OCI-M1 (cell line): ENCODE measurements around the gene SLC45A1.

Experiments used
- DNase-seq: peaks from one replicate; lab custom pipeline; 2025; lab: John Stamatoyannopoulos, UW

SLC45A1 gene

DNA sequence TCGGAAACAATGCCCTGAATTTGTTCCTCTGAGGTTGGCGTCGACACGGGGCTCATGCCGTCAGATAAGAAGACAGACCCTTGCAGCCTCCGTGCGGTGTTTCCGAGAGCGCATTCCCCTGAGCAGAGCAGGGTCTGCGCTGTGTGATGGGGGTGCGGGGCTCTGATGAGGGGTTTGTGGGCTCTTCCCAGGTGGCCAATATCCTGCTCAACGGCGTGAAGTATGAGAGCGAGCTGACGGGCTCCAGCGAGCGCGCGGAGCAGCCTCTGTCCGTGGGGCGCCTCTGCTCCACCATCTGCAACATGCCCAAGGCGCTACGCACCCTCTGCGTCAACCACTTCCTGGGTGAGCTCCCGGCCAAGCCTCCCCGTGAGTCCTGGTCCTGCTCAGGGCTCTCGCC, 17.3 kb downstream of the SLC45A1 start:
- DNase-seq = no peak

GRCh38 chr1:8337776-8338525, 20.0 kb downstream of the SLC45A1 start:
- no peak for DNase-seq

DNA sequence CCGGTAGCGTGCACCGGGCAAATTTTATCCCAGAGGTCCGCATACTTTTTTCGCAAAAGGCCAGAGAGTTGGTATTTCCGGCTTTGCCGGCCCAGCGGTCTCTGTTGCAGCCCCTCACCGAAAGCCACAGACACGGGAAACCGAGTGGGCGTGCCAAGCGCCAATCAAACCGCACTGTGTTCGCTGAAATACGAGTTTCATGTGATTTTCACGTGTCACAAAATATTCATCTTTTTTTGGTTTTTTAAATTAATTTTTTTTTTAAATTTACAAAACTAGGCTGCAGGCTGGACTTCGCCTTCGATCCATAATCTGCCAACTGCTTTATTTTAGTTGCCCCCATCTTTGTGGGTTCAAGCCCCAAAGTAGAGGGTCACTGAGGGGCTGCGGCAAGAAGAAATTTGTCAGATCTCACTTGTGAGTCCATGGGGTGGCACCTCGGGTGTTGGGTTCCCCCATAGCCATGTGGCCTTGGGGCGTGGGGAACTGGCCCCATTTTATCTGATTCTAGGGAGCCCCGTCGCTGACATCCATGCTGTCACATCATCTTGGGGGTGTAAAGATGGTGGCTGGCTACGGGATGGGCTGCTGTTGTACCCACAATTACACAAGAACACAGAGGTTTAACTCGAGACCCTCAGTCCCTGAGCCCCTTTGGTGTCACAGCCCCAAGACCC, 20.8 kb downstream of the SLC45A1 start:
- DNase-seq = no peak

- no peak for DNase-seq
Observed at GRCh38 chr1:8339203-8339600, 21.3 kb downstream of the SLC45A1 start.

DNA sequence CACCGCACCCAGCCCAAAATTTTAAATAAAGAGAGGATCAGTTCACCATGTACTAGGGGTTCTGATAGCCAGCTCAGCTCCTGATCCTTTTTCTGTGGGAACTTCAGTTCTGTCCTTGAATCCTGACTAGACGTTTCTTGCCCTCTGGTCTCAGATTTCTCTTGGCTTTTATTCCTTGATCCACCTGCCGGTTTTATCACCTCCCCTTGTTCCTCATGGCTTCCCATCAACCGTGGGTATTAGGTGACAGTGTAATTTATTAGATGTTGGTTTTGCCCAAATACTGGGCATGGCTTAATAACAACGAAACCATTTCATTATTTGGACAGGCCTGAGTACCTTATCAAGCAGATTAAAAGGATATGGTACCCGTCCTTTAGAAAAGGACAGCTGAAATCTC, 22.5 kb downstream of the SLC45A1 start:
- DNase-seq = no peak

GRCh38 chr1:8342325-8342724, 24.4 kb downstream of the SLC45A1 start:
- no peak for DNase-seq

- DNase-seq = no peak
Observed at GRCh38 chr1:8343044-8343443, 25.1 kb downstream of the SLC45A1 start.

GRCh38 chr1:8343464-8344001, 25.6 kb downstream of the SLC45A1 start:
- DNase-seq = no peak

DNA sequence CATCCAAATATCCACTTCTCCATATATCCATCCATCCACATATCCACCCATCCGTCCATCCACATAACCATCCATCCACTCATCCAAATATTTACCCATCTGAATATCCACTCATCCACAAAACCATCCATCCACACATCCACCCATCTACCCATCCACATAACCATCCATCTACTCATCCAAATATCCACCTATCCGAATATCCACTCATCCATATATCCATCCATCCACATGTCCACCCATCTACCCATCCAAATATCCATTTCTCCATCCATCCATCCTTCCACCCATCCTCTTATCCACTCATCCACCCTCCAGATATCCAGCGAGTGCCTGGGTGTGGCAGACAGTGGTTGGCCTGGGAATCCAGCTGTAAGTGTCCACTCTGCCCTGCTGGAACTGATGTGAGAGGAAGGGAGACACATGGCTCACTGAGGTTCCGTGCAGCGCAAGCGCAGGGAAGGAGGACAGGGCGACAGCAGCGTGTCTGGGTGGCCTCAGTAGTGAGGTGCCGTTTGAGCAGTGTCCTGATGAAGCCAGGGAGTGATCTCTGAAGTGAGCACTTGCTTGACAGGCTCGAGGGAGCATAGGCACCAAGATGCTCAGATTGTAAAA, 27.1 kb downstream of the SLC45A1 start:
- DNase-seq = no peak

GRCh38 chr1:8345621-8346415, 27.9 kb downstream of the SLC45A1 start:
- no peak for DNase-seq

DNA sequence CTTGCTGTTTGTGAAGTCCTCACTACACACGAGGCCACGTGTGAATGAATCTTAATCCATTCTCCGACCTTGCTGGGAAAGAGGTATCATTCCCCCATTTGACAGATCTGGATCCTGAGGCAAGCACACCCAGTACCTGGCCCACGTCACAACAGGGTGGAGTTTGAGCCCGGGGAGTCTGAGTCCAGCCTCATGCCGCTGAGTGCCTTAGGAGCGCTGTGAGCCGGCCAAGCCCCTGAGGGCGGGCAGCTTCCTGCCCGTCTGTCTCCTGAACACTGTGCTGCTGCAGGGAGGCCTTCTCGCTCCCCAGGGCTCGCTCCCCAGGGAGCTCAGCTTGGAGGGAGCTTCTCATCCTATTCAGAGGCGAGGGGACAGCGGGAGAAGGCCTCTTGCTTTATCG, 29.7 kb downstream of the SLC45A1 start:
- no peak for DNase-seq

- DNase-seq = no peak
Observed at GRCh38 chr1:8348047-8348776, 30.3 kb downstream of the SLC45A1 start.

GRCh38 chr1:8348777-8349472, 31.0 kb downstream of the SLC45A1 start:
- DNase-seq = peak; percentile 65

DNA sequence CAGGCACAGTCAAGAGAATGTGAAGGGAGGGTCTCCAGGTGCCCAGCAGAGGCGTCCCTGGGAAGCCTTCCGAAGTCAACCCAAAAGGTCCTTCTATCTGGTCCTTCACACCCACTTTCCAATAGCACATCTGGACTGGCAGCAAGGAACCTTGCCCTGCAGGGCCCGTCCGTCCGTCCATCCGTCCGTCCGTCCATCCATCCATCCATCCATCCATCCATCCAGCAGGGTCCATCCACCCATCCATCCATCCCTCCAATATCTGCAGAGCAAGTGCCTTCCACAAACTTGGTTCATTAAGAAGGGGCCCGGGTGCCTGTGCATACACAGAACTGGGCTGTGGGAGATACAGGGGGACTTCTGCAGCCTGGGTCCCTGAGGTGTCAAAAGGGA, 31.6 kb downstream of the SLC45A1 start:
- no peak for DNase-seq

DNA sequence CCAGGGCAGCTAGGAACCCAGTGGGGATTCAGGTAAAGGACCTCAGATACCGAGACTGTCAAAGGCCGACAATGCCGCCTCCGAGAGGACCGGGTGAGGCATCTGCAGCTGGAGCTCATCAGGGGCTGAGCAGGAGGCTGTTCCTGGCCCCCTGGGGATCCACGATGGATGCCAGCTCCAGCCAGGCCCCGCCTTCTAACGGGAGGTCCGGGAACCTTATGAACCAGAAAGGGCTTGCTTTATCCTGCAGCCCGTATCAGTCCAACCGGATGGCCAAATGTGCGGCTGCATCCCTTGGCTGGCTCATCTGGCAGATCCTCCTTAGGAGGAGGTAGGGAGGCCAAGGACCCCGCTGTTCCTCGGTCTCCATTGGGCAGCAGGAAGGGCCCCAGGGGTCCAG, 32.0 kb downstream of the SLC45A1 start:
- no peak for DNase-seq

- DNase-seq = no peak
Observed at GRCh38 chr1:8350914-8351684, 33.2 kb downstream of the SLC45A1 start.

- peak; percentile 26 for DNase-seq
Observed at GRCh38 chr1:8351693-8352470, 34.0 kb downstream of the SLC45A1 start.

- no peak for DNase-seq
Observed at GRCh38 chr1:8352471-8352845, 34.5 kb downstream of the SLC45A1 start.
